ENCODE data around the gene SMARCC1.

The SMARCC1 gene

DNA sequence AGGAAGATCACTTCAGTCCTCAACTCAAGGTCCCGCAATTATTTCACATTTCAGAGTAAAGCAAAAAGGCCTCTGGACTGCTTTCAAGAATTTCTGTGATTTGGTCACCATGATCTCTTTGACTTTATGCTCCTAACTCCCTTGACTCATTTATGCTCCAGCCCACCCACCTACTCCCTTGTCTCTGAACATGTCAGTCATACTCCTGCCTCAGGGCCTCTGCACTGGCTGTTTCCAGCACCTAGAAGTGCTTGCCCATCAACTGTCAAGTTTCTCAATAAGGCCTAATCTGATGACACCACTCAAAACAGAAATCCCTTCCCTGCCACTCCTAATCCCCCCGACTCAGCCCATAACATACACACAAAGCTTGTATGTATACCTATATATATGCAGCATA, 166.9 kb downstream of the SMARCC1 start:
- TF ChIP-seq, protein P1, sequence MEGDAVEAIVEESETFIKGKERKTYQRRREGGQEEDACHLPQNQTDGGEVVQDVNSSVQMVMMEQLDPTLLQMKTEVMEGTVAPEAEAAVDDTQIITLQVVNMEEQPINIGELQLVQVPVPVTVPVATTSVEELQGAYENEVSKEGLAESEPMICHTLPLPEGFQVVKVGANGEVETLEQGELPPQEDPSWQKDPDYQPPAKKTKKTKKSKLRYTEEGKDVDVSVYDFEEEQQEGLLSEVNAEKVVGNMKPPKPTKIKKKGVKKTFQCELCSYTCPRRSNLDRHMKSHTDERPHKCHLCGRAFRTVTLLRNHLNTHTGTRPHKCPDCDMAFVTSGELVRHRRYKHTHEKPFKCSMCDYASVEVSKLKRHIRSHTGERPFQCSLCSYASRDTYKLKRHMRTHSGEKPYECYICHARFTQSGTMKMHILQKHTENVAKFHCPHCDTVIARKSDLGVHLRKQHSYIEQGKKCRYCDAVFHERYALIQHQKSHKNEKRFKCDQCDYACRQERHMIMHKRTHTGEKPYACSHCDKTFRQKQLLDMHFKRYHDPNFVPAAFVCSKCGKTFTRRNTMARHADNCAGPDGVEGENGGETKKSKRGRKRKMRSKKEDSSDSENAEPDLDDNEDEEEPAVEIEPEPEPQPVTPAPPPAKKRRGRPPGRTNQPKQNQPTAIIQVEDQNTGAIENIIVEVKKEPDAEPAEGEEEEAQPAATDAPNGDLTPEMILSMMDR (IDR thresholded peaks at IDR 0.05; ENCODE audit: low read depth, low read length), result no peak

DNA sequence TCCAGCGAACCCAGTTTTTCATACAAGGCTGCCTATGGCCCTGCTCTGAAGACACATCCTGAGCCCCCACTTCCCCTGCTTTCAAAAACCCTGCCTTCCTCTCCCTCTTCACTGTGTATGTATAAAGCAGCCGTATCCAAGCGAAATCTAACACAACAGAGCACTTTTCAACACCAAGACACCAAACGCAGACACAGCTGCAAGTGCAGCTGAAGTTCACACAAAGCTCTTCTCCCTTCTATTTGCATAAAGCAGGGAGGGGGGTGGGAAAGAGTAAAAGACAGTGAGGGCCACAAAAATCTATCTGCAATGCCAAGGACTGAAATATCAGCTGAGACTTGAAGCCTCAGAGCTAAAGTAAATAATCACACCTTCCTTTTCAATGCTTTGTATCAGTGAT, 168.0 kb downstream of the SMARCC1 start:
- H3K4me3 ChIP-seq (ENCODE audit: low read depth, low read length), result no peak overlapping the region
- TF ChIP-seq, protein P1 (IDR thresholded peaks at IDR 0.05; ENCODE audit: low read depth, low read length), result no peak

More for the DNA sequence above, 166.9 kb downstream of the SMARCC1 start:
- H3K4me3 ChIP-seq (ENCODE audit: low read depth, low read length), result no peak overlapping the region

DNA sequence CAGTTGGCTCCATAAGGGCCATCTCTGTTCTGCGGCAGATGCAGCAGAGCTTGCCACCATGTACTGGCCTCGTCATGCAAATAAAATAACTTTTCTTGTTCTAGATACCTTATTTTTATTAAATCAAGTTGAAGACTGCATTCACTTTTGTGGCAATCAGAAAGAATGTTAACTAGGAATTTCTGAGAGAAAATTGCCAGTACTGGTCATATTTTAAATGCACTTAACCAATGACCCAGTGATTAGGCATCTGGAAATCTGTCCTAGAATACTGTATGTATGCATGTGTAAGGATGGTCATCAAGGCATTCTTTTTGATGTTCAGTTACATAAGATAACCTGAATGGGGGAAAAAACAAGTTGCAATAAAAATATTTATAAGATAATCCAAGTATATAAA, 168.8 kb downstream of the SMARCC1 start:
- TF ChIP-seq, protein P1 (IDR thresholded peaks at IDR 0.05; ENCODE audit: low read depth, low read length), result no peak

DNA sequence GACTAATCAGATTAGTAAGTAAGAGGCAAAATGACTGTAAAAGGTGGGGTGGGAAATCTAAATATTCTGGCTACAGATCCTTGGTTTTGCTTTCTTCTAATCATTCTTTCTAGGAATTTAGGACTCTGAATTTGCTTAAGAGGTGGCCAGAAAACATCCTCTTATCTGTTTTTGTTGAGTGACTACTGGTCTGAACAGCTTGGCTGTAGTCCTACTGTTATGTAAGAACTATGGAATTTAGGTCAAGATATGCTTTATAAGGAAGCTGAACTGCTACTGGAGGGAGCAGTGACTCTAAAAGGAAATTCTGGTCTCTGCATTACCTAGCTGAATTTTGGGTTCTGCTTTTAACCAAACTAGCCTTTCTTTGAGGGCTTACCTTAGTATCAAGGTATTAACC, 169.5 kb downstream of the SMARCC1 start:
- no peak overlapping the region for H3K4me3 ChIP-seq (ENCODE audit: low read depth, low read length)
- TF ChIP-seq, protein P1 (IDR thresholded peaks at IDR 0.05; ENCODE audit: low read depth, low read length), result no peak

More for the DNA sequence above, 168.8 kb downstream of the SMARCC1 start:
- no peak overlapping the region for H3K4me3 ChIP-seq (ENCODE audit: low read depth, low read length)

DNA sequence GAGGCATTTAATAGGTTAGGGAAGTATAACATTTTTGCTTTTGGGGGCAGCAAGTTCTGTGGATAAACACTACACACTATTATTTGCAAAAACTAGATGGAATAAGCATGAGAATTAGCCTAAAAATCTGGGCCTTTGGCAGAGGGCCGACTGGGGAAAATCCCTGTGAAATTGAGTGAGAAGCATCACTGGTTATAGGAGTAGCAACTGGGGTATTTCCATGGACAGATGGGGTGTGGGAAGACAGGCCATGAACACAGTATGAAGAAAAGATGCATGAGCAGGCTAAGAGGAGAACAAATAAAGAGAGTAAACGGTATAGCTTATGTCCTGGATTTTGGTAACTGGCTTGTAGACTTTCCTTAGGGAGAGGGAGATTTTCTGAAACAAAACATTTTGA, 170.1 kb downstream of the SMARCC1 start:
- TF ChIP-seq, protein P1 (IDR thresholded peaks at IDR 0.05; ENCODE audit: low read depth, low read length), result no peak
- H3K4me3 ChIP-seq (ENCODE audit: low read depth, low read length), result no peak overlapping the region

DNA sequence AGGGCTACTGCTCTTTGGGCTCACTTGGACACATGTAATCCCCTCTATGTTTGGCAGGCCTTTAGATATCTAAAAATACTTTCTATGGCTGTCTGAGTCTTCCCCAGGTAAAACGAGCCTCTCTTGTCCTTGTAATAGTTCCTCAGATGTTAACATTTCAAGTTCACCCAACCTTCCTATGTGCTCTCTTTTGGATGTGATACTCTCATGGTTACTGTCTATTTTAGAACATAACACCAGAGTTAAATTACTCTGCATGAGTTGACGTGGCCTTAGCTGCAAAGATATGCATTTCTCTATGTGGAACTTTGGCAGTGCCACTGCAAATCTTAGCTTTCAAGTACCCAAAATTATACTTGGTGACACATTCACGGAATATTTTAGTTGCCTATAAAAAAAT, 171.1 kb downstream of the SMARCC1 start:
- TF ChIP-seq, protein P1 (IDR thresholded peaks at IDR 0.05; ENCODE audit: low read depth, low read length), result no peak
- no peak overlapping the region for H3K4me3 ChIP-seq (ENCODE audit: low read depth, low read length)

DNA sequence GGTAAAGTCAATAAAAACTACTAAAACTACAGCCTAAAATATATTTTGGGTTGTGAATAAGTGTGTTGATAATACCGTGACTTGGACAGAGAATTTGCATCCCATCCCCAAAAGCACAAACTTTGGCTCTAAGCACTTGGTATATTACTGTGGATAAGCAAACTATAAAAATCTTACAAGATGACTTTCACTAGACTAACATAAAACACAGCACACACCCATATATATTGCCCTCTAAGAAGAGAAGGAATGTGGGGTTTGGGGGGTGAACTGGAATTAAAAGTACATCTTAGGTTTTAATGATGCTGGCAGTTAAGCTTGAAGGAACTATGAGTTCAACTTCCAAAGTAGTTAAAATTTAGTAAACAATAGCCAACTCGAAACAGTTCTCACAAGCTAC, 174.4 kb downstream of the SMARCC1 start:
- TF ChIP-seq, protein P1 (IDR thresholded peaks at IDR 0.05; ENCODE audit: low read depth, low read length), result no peak
- H3K4me3 ChIP-seq (ENCODE audit: low read depth, low read length), result no peak overlapping the region

Measured in WI38 (cell line).